IMR-90 (cell line): ENCODE data around the gene SMYD5. TPM values are rescaled to one million over a fixed set of nuclear protein-coding genes. Genes with fewer than 3 reads are reported as not detected.

Experiments used
- ATAC-seq: fragments of 200-7000 bp; cut with Tn5 transposase; 2 replicates; pipeline ENCODE4 v1.9.1; 2020; ENCODE audit warnings: low read depth, mild to moderate bottlenecking, moderate library complexity
- BruUV-seq: library from RNA; stranded (reverse); fragments of 400-500 nt; replicated peaks from 2 replicates; lab custom pipeline; 2021; lab: Mats Ljungman, UMichigan
- CTCF ChIA-PET: fragments of 300-600 bp; formaldehyde crosslinking; extraction: SDS; loops from one replicate; lab custom pipeline; 2021; ENCODE audit warnings: antibody characterized with exemption; lab: Yijun Ruan, JAX
- POLR2A ChIA-PET: fragments of 300-600 bp; sonication (Branson Sonifier 250); formaldehyde crosslinking; loops from one replicate; lab custom pipeline; 2022; ENCODE audit warnings: antibody characterized with exemption; ENCODE audit not compliant: unreplicated experiment; lab: Charles Lee
- DNase-seq: peaks from one replicate; pipeline ENCODE4 v3.0.0; 2013
- H2AFZ ChIP-seq: replicated peaks from 2 replicates; pipeline ENCODE3; 2013; ENCODE audit warnings: low read length, mild to moderate bottlenecking; ENCODE audit not compliant: poor library complexity
- H2AK5ac ChIP-seq: 2 replicates; pipeline ENCODE4 v1.6.1; 2013; ENCODE audit warnings: low read depth, low read length, inconsistent platforms
- H2AK9ac ChIP-seq: replicated peaks from 2 replicates; pipeline ENCODE3; 2013; ENCODE audit warnings: mild to moderate bottlenecking, low read depth, low read length, moderate library complexity; ENCODE audit not compliant: poor library complexity
- H2BK120ac ChIP-seq: 2 replicates; pipeline ENCODE4 v1.6.1; 2013; ENCODE audit warnings: low read depth, low read length, inconsistent platforms
- H2BK15ac ChIP-seq: 3 replicates; pipeline ENCODE4 v1.6.1; 2013; ENCODE audit warnings: low read depth, low read length, inconsistent platforms
- H2BK20ac ChIP-seq: 2 replicates; pipeline ENCODE4 v1.6.1; 2013; ENCODE audit warnings: low read depth, mild to moderate bottlenecking, inconsistent platforms, low read length, moderate library complexity
- H2BK5ac ChIP-seq: 2 replicates; pipeline ENCODE4 v1.6.1; 2013; ENCODE audit warnings: mild to moderate bottlenecking, low read depth, low read length, inconsistent platforms; ENCODE audit not compliant: poor library complexity, severe bottlenecking
- H3K14ac ChIP-seq: replicated peaks from 2 replicates; pipeline ENCODE4 v1.6.1; 2013; ENCODE audit warnings: low read depth, low read length, inconsistent platforms
- H3K18ac ChIP-seq: 2 replicates; pipeline ENCODE4 v1.6.1; 2013; ENCODE audit warnings: low read depth, low read length, control low read depth
- H3K23ac ChIP-seq: 2 replicates; pipeline ENCODE4 v1.6.1; 2013; ENCODE audit warnings: low read depth, low read length, inconsistent platforms
- H3K27ac ChIP-seq: 2 replicates; pipeline ENCODE4 v1.5.1; 2013; ENCODE audit warnings: mild to moderate bottlenecking, control low read depth, low read length; ENCODE audit not compliant: insufficient read depth
- H3K27me3 ChIP-seq: 2 replicates; pipeline ENCODE4 v1.6.1; 2013; ENCODE audit warnings: low read length; ENCODE audit not compliant: control insufficient read depth, insufficient read depth
- H3K36me3 ChIP-seq: 2 replicates; pipeline ENCODE4 v1.6.1; 2013; ENCODE audit warnings: low read length, mixed read lengths; ENCODE audit not compliant: control insufficient read depth, insufficient read depth
- H3K4ac ChIP-seq: 2 replicates; pipeline ENCODE4 v1.6.1; 2013; ENCODE audit warnings: low read depth, low read length, inconsistent platforms
- H3K4me1 ChIP-seq: 2 replicates; pipeline ENCODE4 v1.6.1; 2013; ENCODE audit warnings: low read length, mixed read lengths; ENCODE audit not compliant: control insufficient read depth, insufficient read depth
- H3K4me2 ChIP-seq: 2 replicates; pipeline ENCODE4 v1.6.1; 2013; ENCODE audit warnings: low read depth, mild to moderate bottlenecking, control low read depth, low read length, moderate library complexity
- H3K4me3 ChIP-seq: 2 replicates; pipeline ENCODE4 v1.5.1; 2013; ENCODE audit warnings: low read depth, mild to moderate bottlenecking, control low read depth, low read length, moderate library complexity; ENCODE audit not compliant: insufficient read depth
- H3K56ac ChIP-seq: 2 replicates; pipeline ENCODE4 v1.6.1; 2013; ENCODE audit warnings: low read length, inconsistent platforms; ENCODE audit not compliant: insufficient read depth; ENCODE audit errors: extremely low read depth
- H3K79me1 ChIP-seq, 2 experiments: 2 replicates each; pipeline ENCODE4 v1.6.1; 2013; ENCODE audit warnings: low read length in 2 of 2, inconsistent platforms in 1 of 2, low read depth in 1 of 2
- H3K9ac ChIP-seq: 2 replicates; pipeline ENCODE4 v1.6.1; 2013; ENCODE audit warnings: low read depth, low read length, control low read depth
- H3K9me1 ChIP-seq: 2 replicates; pipeline ENCODE4 v1.6.1; 2013; ENCODE audit warnings: low read length, inconsistent platforms; ENCODE audit not compliant: insufficient read depth
- H3K9me3 ChIP-seq: 2 replicates; pipeline ENCODE4 v1.6.1; 2013; ENCODE audit warnings: low read length; ENCODE audit not compliant: control insufficient read depth, insufficient read depth
- H4K20me1 ChIP-seq: 2 replicates; pipeline ENCODE4 v1.6.1; 2013; ENCODE audit warnings: low read length, inconsistent platforms; ENCODE audit not compliant: insufficient read depth
- H4K5ac ChIP-seq: 2 replicates; pipeline ENCODE4 v1.6.1; 2013; ENCODE audit warnings: mild to moderate bottlenecking, low read depth, low read length, control low read depth
- H4K8ac ChIP-seq, 2 experiments: 2 replicates each; pipeline ENCODE4 v1.6.1; 2013; ENCODE audit warnings: low read depth in 2 of 2, low read length in 2 of 2, control low read depth in 1 of 2, inconsistent platforms in 1 of 2
- H4K91ac ChIP-seq: 2 replicates; pipeline ENCODE4 v1.6.1; 2013; ENCODE audit warnings: low read depth, low read length, inconsistent platforms; ENCODE audit not compliant: insufficient read depth
- CEBPB ChIP-seq: IDR thresholded peaks from 2 replicates; pipeline ENCODE4 v1.6.1; 2012; ENCODE audit warnings: low read depth, low read length, improper control_type of control experiment
- CHD1 ChIP-seq: IDR thresholded peaks from 2 replicates; pipeline ENCODE4 v1.6.1; 2012; ENCODE audit warnings: low read depth, low read length, improper control_type of control experiment
- ELK1 ChIP-seq: fragments of 150-350 bp; IDR thresholded peaks from 2 replicates; pipeline ENCODE4 v1.6.1; 2016; ENCODE audit warnings: low read depth, mild to moderate bottlenecking, low read length, moderate library complexity, borderline replicate concordance
- FOS ChIP-seq: fragments of 150-350 bp; IDR thresholded peaks from 2 replicates; pipeline ENCODE4 v1.6.1; 2016; ENCODE audit warnings: low read depth, low read length
- MAFK ChIP-seq: IDR thresholded peaks from 2 replicates; pipeline ENCODE4 v1.6.1; 2012; ENCODE audit warnings: low read depth, low read length, improper control_type of control experiment
- NFE2L2 ChIP-seq: fragments of 150-350 bp; IDR thresholded peaks from 2 replicates; pipeline ENCODE4 v1.6.1; 2016; ENCODE audit warnings: low read depth, mild to moderate bottlenecking, low read length
- POLR2A ChIP-seq: IDR thresholded peaks from 2 replicates; pipeline ENCODE4 v1.6.1; 2012; ENCODE audit warnings: mild to moderate bottlenecking, low read depth, low read length
- RAD21 ChIP-seq: IDR thresholded peaks from 2 replicates; pipeline ENCODE4 v1.6.1; 2012; ENCODE audit warnings: low read length, improper control_type of control experiment
- RCOR1 ChIP-seq: IDR thresholded peaks from 2 replicates; pipeline ENCODE4 v1.6.1; 2012; ENCODE audit warnings: mild to moderate bottlenecking, low read length, improper control_type of control experiment; ENCODE audit not compliant: insufficient replicate concordance
- SMC3 ChIP-seq: fragments of 150-350 bp; IDR thresholded peaks from 2 replicates; pipeline ENCODE4 v1.6.1; 2016; ENCODE audit warnings: low read depth, mild to moderate bottlenecking, antibody characterized with exemption, low read length, moderate library complexity
- WGBS, 2 experiments: methylation state at CpG; one replicate each; pipeline versions ENCODE4 v1.1.5 to v1.1.7; 2013; ENCODE audit warnings: missing lambda C conversion rate in 2 of 2; ENCODE audit not compliant: insufficient read length in 1 of 2; ENCODE audit errors: extremely low coverage in 2 of 2; 5-methylcytosine and 5-hydroxymethylcytosine counted together
- dilution Hi-C: fragments of 300-500 bp; cut with HindIII; formaldehyde crosslinking; loops from one replicate; pipeline ENCODE4 v1.14.3; 2018; ENCODE audit warnings: low sequenced_read_pairs; ENCODE audit not compliant: unreplicated experiment
- in situ Hi-C: fragments of 300-500 bp; cut with MboI; formaldehyde crosslinking; loops from 3 replicates; pipeline ENCODE4 v1.14.3; 2019; ENCODE audit warnings: low sequenced_read_pairs, inconsistent platforms, mixed read lengths
- intact Hi-C: fragments of 100-400 bp; cut with micrococcal nuclease; formaldehyde crosslinking; loops from 2 replicates; pipeline ENCODE4 v1.10.0; 2022
- polyA plus RNA-seq, 3 experiments: library from polyadenylated mRNA; depleted of rRNA; stranded (reverse); fragments of >200 nt; gene quantifications; 2 replicates each; pipeline ENCODE4 v1.2.3, GENCODE V29; 2012; ENCODE audit warnings: low replicate concordance in 1 of 3
- total RNA-seq: library from RNA; depleted of rRNA; stranded (reverse); fragments of >200 nt; gene quantifications from 2 replicates; pipeline ENCODE4 v1.2.3, GENCODE V29; 2012
- TF ChIP-seq, protein P1 (sequence below): fragments of 150-350 bp; IDR thresholded peaks from 2 replicates; pipeline ENCODE4 v1.6.1; 2017; ENCODE audit warnings: mild to moderate bottlenecking, antibody characterized with exemption, low read length, low read depth
- TF ChIP-seq, protein P2 (sequence below): conservative IDR thresholded peaks from 2 replicates; pipeline ENCODE4 v1.5.1; 2012; ENCODE audit warnings: mild to moderate bottlenecking, low read depth, low read length, improper control_type of control experiment

The SMYD5 gene
- total and polyA plus RNA-seq, 2 of the 4 experiments (the other 2 are of a cell fraction), result 17.8 to 19.7 TPM

- 98% methylated on average over 5 of the region's 17 CpGs; no CpG with 5 or more reads in 1 of the 2 experiments for WGBS, 2 experiments
- Histone ChIP-seq H4K91ac (no peak overlapping the region), H3K4me1 (peaks cover 2% of the 10 kb centered on the region; the same call in 1 of the 2 replicates), H3K4ac (no peak overlapping the region), H4K20me1 (peaks cover 8% of the 10 kb centered on the region; the same call in 1 of the 2 replicates), H4K8ac (no peak overlapping the region), H3K23ac (no peak overlapping the region), H2AFZ (no peak overlapping the region), H3K9me1 (peaks cover 9% of the 10 kb centered on the region; the same call in 1 of the 2 replicates), H3K4me2 (no peak overlapping the region), H2BK15ac (no peak overlapping the region), H2AK5ac (no peak overlapping the region), H3K56ac (no peak overlapping the region), H3K18ac (no peak overlapping the region), H3K27ac (no peak overlapping the region), H2BK120ac (no peak overlapping the region), H3K14ac (no peak overlapping the region), H3K36me3 (peaks cover 65% of the 10 kb centered on the region), H3K4me3 (no peak overlapping the region), H2BK5ac (no peak overlapping the region), H3K9me3 (no peaks in the 10 kb centered on the region), H3K9ac (no peak overlapping the region), H2BK20ac (no peak overlapping the region), H2AK9ac (no peak overlapping the region), H3K27me3 (no peaks in the 10 kb centered on the region), H3K79me1 (peaks cover 8 to 26% of the 10 kb centered on the region in 2 experiments; a peak in 3 of 4 replicates), H4K5ac (no peak overlapping the region)
- DNase-seq (no peak), ATAC-seq (no peak)
- intact Hi-C loops (no loop called here), dilution Hi-C loops (no loop called here), in situ Hi-C loops (no loop called here)
- no TSS peak for BruUV-seq
- TF ChIP-seq ELK1, result no peak
- no peak for TF ChIP-seq FOS
- no peak for TF ChIP-seq POLR2A
- TF ChIP-seq, protein P1, sequence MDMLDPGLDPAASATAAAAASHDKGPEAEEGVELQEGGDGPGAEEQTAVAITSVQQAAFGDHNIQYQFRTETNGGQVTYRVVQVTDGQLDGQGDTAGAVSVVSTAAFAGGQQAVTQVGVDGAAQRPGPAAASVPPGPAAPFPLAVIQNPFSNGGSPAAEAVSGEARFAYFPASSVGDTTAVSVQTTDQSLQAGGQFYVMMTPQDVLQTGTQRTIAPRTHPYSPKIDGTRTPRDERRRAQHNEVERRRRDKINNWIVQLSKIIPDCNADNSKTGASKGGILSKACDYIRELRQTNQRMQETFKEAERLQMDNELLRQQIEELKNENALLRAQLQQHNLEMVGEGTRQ, result no peak
- no peak for TF ChIP-seq CHD1
- no peak for TF ChIP-seq RCOR1
- no peak for TF ChIP-seq RAD21
- no peak for TF ChIP-seq SMC3
- TF ChIP-seq, protein P2, sequence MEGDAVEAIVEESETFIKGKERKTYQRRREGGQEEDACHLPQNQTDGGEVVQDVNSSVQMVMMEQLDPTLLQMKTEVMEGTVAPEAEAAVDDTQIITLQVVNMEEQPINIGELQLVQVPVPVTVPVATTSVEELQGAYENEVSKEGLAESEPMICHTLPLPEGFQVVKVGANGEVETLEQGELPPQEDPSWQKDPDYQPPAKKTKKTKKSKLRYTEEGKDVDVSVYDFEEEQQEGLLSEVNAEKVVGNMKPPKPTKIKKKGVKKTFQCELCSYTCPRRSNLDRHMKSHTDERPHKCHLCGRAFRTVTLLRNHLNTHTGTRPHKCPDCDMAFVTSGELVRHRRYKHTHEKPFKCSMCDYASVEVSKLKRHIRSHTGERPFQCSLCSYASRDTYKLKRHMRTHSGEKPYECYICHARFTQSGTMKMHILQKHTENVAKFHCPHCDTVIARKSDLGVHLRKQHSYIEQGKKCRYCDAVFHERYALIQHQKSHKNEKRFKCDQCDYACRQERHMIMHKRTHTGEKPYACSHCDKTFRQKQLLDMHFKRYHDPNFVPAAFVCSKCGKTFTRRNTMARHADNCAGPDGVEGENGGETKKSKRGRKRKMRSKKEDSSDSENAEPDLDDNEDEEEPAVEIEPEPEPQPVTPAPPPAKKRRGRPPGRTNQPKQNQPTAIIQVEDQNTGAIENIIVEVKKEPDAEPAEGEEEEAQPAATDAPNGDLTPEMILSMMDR, result no peak
- TF ChIP-seq MAFK, result no peak
- no peak for TF ChIP-seq NFE2L2
- no peak for TF ChIP-seq CEBPB
- ChIA-PET CTCF (no interaction called here), POLR2A (no interaction called here)
Measured at GRCh38 chr2:73250872-73251846, 37.1 kb downstream of the SMYD5 start.
